ENCODE data around the gene MOB3C. TPM values are rescaled to one million over a fixed set of nuclear protein-coding genes. Genes with fewer than 3 reads are reported as not detected.

MOB3C gene
- total RNA-seq, 3 donors from 2014 or later = 10.5 to 14.5 (median 14.1) TPM

- no peaks in the 10 kb centered on the region for H3K27me3 ChIP-seq
- no peak for DNase-seq (ENCODE audit: low spot score in 2 of 2)
- intact Hi-C loops (cut with DNase I; ENCODE audit: low total_unique reads) = no loop called here
- no peaks in the 10 kb centered on the region for H3K9me3 ChIP-seq
- TF ChIP-seq POLR2AphosphoS5 (IDR thresholded peaks at IDR 0.05) = no peak
- no peaks in the 10 kb centered on the region for H3K4me1 ChIP-seq
- H3K36me3 ChIP-seq = peaks cover 8% of the 10 kb centered on the region
- no peak overlapping the region for H3K4me3 ChIP-seq
- H3K27ac ChIP-seq = no peak overlapping the region
Observed at GRCh38 chr1:46592823-46593222, 23.8 kb downstream of the MOB3C start.

GRCh38 chr1:46589529-46589928 lies 27.1 kb downstream of the MOB3C start:
- peaks cover 8% of the 10 kb centered on the region for H3K36me3 ChIP-seq
- intact Hi-C loops (cut with DNase I; ENCODE audit: low total_unique reads) = no loop called here

GRCh38 chr1:46587069-46587468 lies 29.5 kb downstream of the MOB3C start:
- Histone ChIP-seq H3K4me1 (no peaks in the 10 kb centered on the region), H3K27ac (no peak overlapping the region), H3K27me3 (no peaks in the 10 kb centered on the region), H3K36me3 (peaks cover 4% of the 10 kb centered on the region), H3K4me3 (no peak overlapping the region), H3K9me3 (no peaks in the 10 kb centered on the region)
- DNase-seq (ENCODE audit: low spot score in 2 of 2) = no peak
- intact Hi-C loops (cut with DNase I; ENCODE audit: low total_unique reads) = no loop called here
- TF ChIP-seq CTCF (IDR thresholded peaks at IDR 0.05) (no peak), POLR2A (IDR thresholded peaks at IDR 0.05) (no peak), POLR2AphosphoS5 (IDR thresholded peaks at IDR 0.05) (no peak)

More at GRCh38 chr1:46589529-46589928, 27.1 kb downstream of the MOB3C start:
- Histone ChIP-seq H3K27me3 (no peaks in the 10 kb centered on the region), H3K4me3 (no peak overlapping the region), H3K9me3 (no peaks in the 10 kb centered on the region), H3K27ac (no peak overlapping the region), H3K4me1 (no peaks in the 10 kb centered on the region)
- no peak for TF ChIP-seq POLR2AphosphoS5 (IDR thresholded peaks at IDR 0.05)
- no peak for TF ChIP-seq CTCF (IDR thresholded peaks at IDR 0.05)
- no peak for TF ChIP-seq POLR2A (IDR thresholded peaks at IDR 0.05)
- DNase-seq (ENCODE audit: low spot score in 2 of 2) = no peak

GRCh38 chr1:46585312-46585938 lies 31.2 kb downstream of the MOB3C start:
- TF ChIP-seq POLR2A (IDR thresholded peaks at IDR 0.05) = no peak
- no peak for TF ChIP-seq CTCF (IDR thresholded peaks at IDR 0.05)
- TF ChIP-seq POLR2AphosphoS5 (IDR thresholded peaks at IDR 0.05) = no peak
- H3K9me3 ChIP-seq = no peaks in the 10 kb centered on the region
- no peaks in the 10 kb centered on the region for H3K4me1 ChIP-seq
- H3K36me3 ChIP-seq = no peaks in the 10 kb centered on the region
- intact Hi-C loops (cut with DNase I; ENCODE audit: low total_unique reads) = no loop called here
- no peak overlapping the region for H3K4me3 ChIP-seq
- no peak overlapping the region for H3K27ac ChIP-seq
- no peaks in the 10 kb centered on the region for H3K27me3 ChIP-seq
- no peak for DNase-seq (ENCODE audit: low spot score in 2 of 2)

- H3K27ac ChIP-seq = no peak overlapping the region
- H3K36me3 ChIP-seq = no peaks in the 10 kb centered on the region
- H3K4me3 ChIP-seq = no peak overlapping the region
- intact Hi-C loops (cut with DNase I; ENCODE audit: low total_unique reads) = no loop called here
- no peaks in the 10 kb centered on the region for H3K4me1 ChIP-seq
- DNase-seq (ENCODE audit: low spot score in 2 of 2) = no peak
- no peaks in the 10 kb centered on the region for H3K27me3 ChIP-seq
- no peak for TF ChIP-seq CTCF (IDR thresholded peaks at IDR 0.05)
- H3K9me3 ChIP-seq = no peaks in the 10 kb centered on the region
Observed at GRCh38 chr1:46583494-46583893, 33.1 kb downstream of the MOB3C start.

- no peaks in the 10 kb centered on the region for H3K36me3 ChIP-seq
- no peaks in the 10 kb centered on the region for H3K27me3 ChIP-seq
- no peaks in the 10 kb centered on the region for H3K9me3 ChIP-seq
- H3K27ac ChIP-seq = no peak overlapping the region
- intact Hi-C loops (cut with DNase I; ENCODE audit: low total_unique reads) = no loop called here
- no peak overlapping the region for H3K4me3 ChIP-seq
- no peak for TF ChIP-seq POLR2A (IDR thresholded peaks at IDR 0.05)
- no peak for TF ChIP-seq CTCF (IDR thresholded peaks at IDR 0.05)
- no peak for TF ChIP-seq POLR2AphosphoS5 (IDR thresholded peaks at IDR 0.05)
- H3K4me1 ChIP-seq = no peaks in the 10 kb centered on the region
- DNase-seq (ENCODE audit: low spot score in 2 of 2) = no peak
Observed at GRCh38 chr1:46582972-46583371, 33.6 kb downstream of the MOB3C start.

Measured in breast epithelium (tissue), 4 donors.